Keratinocyte (primary cell): ENCODE measurements around the gene FGF2. TPM values are rescaled to one million over a fixed set of nuclear protein-coding genes. Genes with fewer than 3 reads are reported as not detected.
"Not testable (repeated sequence)": the region's sequence is repeated elsewhere in the genome, so short reads cannot be mapped to it uniquely, and the experiment has no call there.

Experiments used
- DNase-seq: peaks from one replicate; pipeline ENCODE4 v3.0.0-alpha.2; 2011; ENCODE audit warnings: low read depth, missing footprints, low spot score
- FAIRE-seq: peaks from 2 replicates; lab custom pipeline; 2011; peaks lifted over from hg19 to GRCh38; lab: Jason Lieb, UNC
- H2AFZ ChIP-seq: 2 replicates; pipeline ENCODE4 v1.6.0; 2012; ENCODE audit warnings: low read length, control low read depth, inconsistent platforms; ENCODE audit not compliant: control insufficient read depth
- H3K27ac ChIP-seq: 2 replicates; pipeline ENCODE4 v1.5.1; 2011; ENCODE audit warnings: low read length; ENCODE audit not compliant: control insufficient read depth, insufficient read depth
- H3K27me3 ChIP-seq: 3 replicates; pipeline ENCODE4 v1.6.0; 2011; ENCODE audit warnings: low read length; ENCODE audit not compliant: control insufficient read depth, insufficient read depth; ENCODE audit errors: extremely low read depth
- H3K36me3 ChIP-seq, 2 experiments: 2 replicates in 1 of 2; 3 replicates in 1 of 2; pipeline ENCODE4 v1.5.1; 2011; ENCODE audit warnings: low read length in 2 of 2, mild to moderate bottlenecking in 1 of 2; ENCODE audit not compliant: control insufficient read depth in 2 of 2, insufficient read depth in 2 of 2; ENCODE audit errors: extremely low read depth in 1 of 2
- H3K4me1 ChIP-seq: 3 replicates; pipeline ENCODE4 v1.5.1; 2011; ENCODE audit warnings: low read length; ENCODE audit not compliant: control insufficient read depth, insufficient read depth; ENCODE audit errors: extremely low read depth
- H3K4me2 ChIP-seq: 3 replicates; pipeline ENCODE4 v1.6.0; 2011; ENCODE audit warnings: low read depth, low read length; ENCODE audit not compliant: control insufficient read depth, insufficient read depth; ENCODE audit errors: extremely low read depth
- H3K4me3 ChIP-seq, 3 experiments: fragments of 200-600 bp in 1 of 3; sonication (generic) in 1 of 3; 2 replicates in 2 of 3; 3 replicates in 1 of 3; pipeline ENCODE4 v1.5.1; 2011 to 2016; ENCODE audit warnings: low read length in 3 of 3, mild to moderate bottlenecking in 3 of 3, control low read depth in 2 of 3, inconsistent platforms in 1 of 3, low read depth in 1 of 3, mixed read lengths in 1 of 3, mixed run types in 1 of 3, moderate library complexity in 1 of 3; ENCODE audit not compliant: control insufficient read depth in 2 of 3, insufficient read depth in 2 of 3; ENCODE audit errors: extremely low read depth in 1 of 3
- H3K79me2 ChIP-seq: 2 replicates; pipeline ENCODE4 v1.6.0; 2012; ENCODE audit warnings: low read length; ENCODE audit not compliant: control insufficient read depth, insufficient read depth
- H3K9ac ChIP-seq: 3 replicates; pipeline ENCODE4 v1.6.0; 2011; ENCODE audit warnings: low read length; ENCODE audit not compliant: control insufficient read depth, insufficient read depth; ENCODE audit errors: extremely low read depth
- H3K9me1 ChIP-seq: 3 replicates; pipeline ENCODE4 v1.6.0; 2011; ENCODE audit warnings: low read length; ENCODE audit not compliant: control insufficient read depth, insufficient read depth; ENCODE audit errors: extremely low read depth
- H3K9me3 ChIP-seq: 2 replicates; pipeline ENCODE4 v1.5.1; 2012; ENCODE audit warnings: low read depth, low read length; ENCODE audit not compliant: control insufficient read depth
- H4K20me1 ChIP-seq: 3 replicates; pipeline ENCODE4 v1.6.0; 2011; ENCODE audit warnings: low read length; ENCODE audit not compliant: control insufficient read depth, insufficient read depth; ENCODE audit errors: extremely low read depth
- EZH2 ChIP-seq: IDR thresholded peaks from one replicate; pipeline ENCODE4 v1.6.1; 2012; ENCODE audit warnings: inconsistent platforms, mild to moderate bottlenecking, low read length, moderate library complexity
- dilution Hi-C: fragments of 300-500 bp; cut with MboI; formaldehyde crosslinking; loops from one replicate; pipeline ENCODE4 v1.7.0; 2020; ENCODE audit warnings: low sequenced_read_pairs; ENCODE audit not compliant: extremely low pct_ligation_motif_present
- polyA plus RNA-seq, 5 experiments: library from polyadenylated mRNA; depleted of rRNA in 3 of 5; stranded (reverse) in 3 of 5; stranded (forward) in 1 of 5; unstranded in 1 of 5; fragments of >200 nt; gene quantifications; 1 replicate in 1 of 5; 2 replicates in 3 of 5; 3 replicates in 1 of 5; pipeline versions ENCODE4 v1.2.1 to v1.2.3, GENCODE V29; 2011 to 2012; ENCODE audit warnings: missing spikeins in 2 of 5, low read depth in 1 of 5, low replicate concordance in 1 of 5
- TF ChIP-seq, protein P1 (sequence below), 3 experiments: IDR thresholded peaks in 1 of 3; conservative IDR thresholded peaks in 1 of 3; optimal IDR thresholded peaks in 1 of 3; 2 replicates in 2 of 3; 3 replicates in 1 of 3; pipeline versions ENCODE3 to v1.5.1; 2011; ENCODE audit warnings: low read length in 3 of 3, mild to moderate bottlenecking in 3 of 3, moderate library complexity in 2 of 3, control low read depth in 1 of 3, inconsistent platforms in 1 of 3; ENCODE audit not compliant: insufficient read depth in 2 of 3; ENCODE audit errors: extremely low read depth in 1 of 3

FGF2 gene
- polyA plus RNA-seq, 1 donor (not counting 4 experiments of a cell fraction or from before 2014, with no cell fraction given) = 1.7 TPM

DNA sequence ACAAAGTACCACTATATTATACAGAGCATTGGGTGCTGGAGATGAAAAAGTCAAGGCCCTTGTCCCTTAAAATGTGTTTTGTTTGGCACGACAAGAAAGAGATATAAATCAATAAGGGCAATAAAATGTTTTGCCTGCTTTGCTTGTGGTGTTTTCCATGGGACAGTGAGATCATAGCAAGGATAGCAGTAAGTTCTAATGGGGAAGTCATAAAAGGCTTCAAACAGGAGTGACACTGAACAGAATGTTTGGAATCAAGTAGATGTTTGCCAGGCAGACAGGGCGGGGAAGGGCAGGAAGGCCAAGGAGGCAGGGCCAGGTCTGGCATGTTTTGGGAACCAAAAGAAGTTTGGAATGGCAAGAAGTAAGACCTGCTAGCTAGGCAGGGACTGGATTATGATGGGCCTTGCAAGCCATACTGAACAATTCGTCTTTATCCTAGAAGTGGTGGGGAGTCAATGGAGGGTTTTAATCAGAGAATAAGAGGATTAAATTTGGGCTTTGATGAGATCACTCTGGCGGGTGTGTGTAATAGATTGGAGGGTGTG lies 16.4 kb downstream of the FGF2 start:
- H3K27me3 ChIP-seq = no peaks in the 10 kb centered on the region
- H3K27ac ChIP-seq = no peak overlapping the region
- H3K4me1 ChIP-seq = no peaks in the 10 kb centered on the region
- no peaks in the 10 kb centered on the region for H4K20me1 ChIP-seq
- dilution Hi-C loops = no loop called here
- no peak overlapping the region for H3K4me3 ChIP-seq
- FAIRE-seq (peak; percentile 83), DNase-seq (no peak)
- no peak overlapping the region for H3K9ac ChIP-seq
- peak overlapping the region; percentile 57 for H2AFZ ChIP-seq
- TF ChIP-seq, protein P1, sequence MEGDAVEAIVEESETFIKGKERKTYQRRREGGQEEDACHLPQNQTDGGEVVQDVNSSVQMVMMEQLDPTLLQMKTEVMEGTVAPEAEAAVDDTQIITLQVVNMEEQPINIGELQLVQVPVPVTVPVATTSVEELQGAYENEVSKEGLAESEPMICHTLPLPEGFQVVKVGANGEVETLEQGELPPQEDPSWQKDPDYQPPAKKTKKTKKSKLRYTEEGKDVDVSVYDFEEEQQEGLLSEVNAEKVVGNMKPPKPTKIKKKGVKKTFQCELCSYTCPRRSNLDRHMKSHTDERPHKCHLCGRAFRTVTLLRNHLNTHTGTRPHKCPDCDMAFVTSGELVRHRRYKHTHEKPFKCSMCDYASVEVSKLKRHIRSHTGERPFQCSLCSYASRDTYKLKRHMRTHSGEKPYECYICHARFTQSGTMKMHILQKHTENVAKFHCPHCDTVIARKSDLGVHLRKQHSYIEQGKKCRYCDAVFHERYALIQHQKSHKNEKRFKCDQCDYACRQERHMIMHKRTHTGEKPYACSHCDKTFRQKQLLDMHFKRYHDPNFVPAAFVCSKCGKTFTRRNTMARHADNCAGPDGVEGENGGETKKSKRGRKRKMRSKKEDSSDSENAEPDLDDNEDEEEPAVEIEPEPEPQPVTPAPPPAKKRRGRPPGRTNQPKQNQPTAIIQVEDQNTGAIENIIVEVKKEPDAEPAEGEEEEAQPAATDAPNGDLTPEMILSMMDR (optimal IDR thresholded peaks at IDR 0.05 in 1 of 3, IDR thresholded peaks at IDR 0.05 in 1 of 3, conservative IDR thresholded peaks at IDR 0.05 in 1 of 3; ENCODE audit: extremely low read depth in 1 of 3, insufficient read depth in 2 of 3, low read length in 3 of 3) = no peak
- no peak for TF ChIP-seq EZH2
- no peaks in the 10 kb centered on the region for H3K79me2 ChIP-seq
- no peaks in the 10 kb centered on the region for H3K36me3 ChIP-seq
- no peaks in the 10 kb centered on the region for H3K9me3 ChIP-seq
- peak overlapping the region; percentile 31 for H3K4me2 ChIP-seq
- H3K9me1 ChIP-seq = no peaks in the 10 kb centered on the region

DNA sequence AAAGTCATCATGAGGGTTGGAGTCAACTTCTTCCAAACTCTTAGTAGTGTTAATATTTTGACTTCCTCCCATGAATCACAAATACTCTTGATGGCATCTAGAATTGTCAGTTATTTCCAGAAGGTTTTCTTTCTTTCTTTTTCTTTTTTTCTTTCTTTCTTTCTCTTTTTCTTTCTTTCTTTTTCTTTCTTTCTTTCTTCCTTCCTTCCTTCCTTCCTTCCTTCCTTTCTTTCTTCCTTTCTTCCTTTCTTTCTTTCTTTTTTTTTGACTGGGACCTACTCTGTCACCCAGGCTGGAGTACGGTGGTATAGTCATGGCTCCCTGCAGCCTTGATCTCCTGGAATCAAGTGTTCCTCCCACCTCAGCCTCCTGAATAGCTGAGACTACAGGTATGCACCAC lies 17.8 kb downstream of the FGF2 start:
- H3K27me3 ChIP-seq, H3K9me1 ChIP-seq, H2AFZ ChIP-seq, H3K9ac ChIP-seq, DNase-seq, H3K4me3 ChIP-seq, H3K36me3 ChIP-seq, dilution Hi-C loops, H4K20me1 ChIP-seq, H3K4me2 ChIP-seq, H3K27ac ChIP-seq, H3K9me3 ChIP-seq, H3K79me2 ChIP-seq, H3K4me1 ChIP-seq, FAIRE-seq: not testable (repeated sequence)

DNA sequence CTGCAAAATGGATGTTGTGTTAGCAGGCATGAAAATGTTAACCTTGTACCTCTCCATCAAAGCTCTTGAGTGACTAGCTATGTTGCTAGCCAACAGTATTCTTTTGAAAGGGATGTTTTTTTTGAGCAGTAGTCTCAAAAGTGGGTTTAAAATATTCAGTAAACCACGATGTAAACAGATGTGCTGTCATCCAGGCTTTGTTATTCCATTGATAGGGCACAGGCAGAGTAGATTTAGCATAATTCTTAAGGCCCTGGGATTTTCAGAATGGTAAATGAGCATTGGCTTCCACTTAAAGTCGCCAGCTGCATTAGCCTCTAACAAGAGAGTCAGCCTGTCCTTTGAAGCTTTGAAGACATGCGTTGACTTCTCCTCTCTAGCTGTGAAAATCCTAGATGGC lies 18.4 kb downstream of the FGF2 start:
- Histone ChIP-seq H3K4me2 (no peak overlapping the region), H3K9me1 (no peaks in the 10 kb centered on the region), H3K4me1 (no peaks in the 10 kb centered on the region), H4K20me1 (no peaks in the 10 kb centered on the region), H3K4me3 (no peak overlapping the region), H3K9me3 (no peaks in the 10 kb centered on the region), H3K27ac (no peak overlapping the region), H3K79me2 (no peaks in the 10 kb centered on the region), H3K36me3 (no peaks in the 10 kb centered on the region), H2AFZ (no peak overlapping the region), H3K27me3 (no peaks in the 10 kb centered on the region), H3K9ac (no peak overlapping the region)
- no peak for FAIRE-seq
- dilution Hi-C loops = no loop called here
- no peak for DNase-seq
- TF ChIP-seq, protein P1 (optimal IDR thresholded peaks at IDR 0.05 in 1 of 3, IDR thresholded peaks at IDR 0.05 in 1 of 3, conservative IDR thresholded peaks at IDR 0.05 in 1 of 3; ENCODE audit: extremely low read depth in 1 of 3, insufficient read depth in 2 of 3, low read length in 3 of 3) = no peak
- TF ChIP-seq EZH2 = no peak
